Activated CD8-positive, alpha-beta memory T cell treated with anti-CD3 and anti-CD28 coated beads, Interleukin-2, amount 50 U/mL, for 48 hours (primary cell): ENCODE results near the gene MED29.

ENCODE experiments used
- DNase-seq: peaks from one replicate; pipeline ENCODE4 v3.0.0-alpha.2; 2020

The MED29 gene, protein sequence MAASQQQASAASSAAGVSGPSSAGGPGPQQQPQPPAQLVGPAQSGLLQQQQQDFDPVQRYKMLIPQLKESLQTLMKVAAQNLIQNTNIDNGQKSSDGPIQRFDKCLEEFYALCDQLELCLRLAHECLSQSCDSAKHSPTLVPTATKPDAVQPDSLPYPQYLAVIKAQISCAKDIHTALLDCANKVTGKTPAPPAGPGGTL

DNA sequence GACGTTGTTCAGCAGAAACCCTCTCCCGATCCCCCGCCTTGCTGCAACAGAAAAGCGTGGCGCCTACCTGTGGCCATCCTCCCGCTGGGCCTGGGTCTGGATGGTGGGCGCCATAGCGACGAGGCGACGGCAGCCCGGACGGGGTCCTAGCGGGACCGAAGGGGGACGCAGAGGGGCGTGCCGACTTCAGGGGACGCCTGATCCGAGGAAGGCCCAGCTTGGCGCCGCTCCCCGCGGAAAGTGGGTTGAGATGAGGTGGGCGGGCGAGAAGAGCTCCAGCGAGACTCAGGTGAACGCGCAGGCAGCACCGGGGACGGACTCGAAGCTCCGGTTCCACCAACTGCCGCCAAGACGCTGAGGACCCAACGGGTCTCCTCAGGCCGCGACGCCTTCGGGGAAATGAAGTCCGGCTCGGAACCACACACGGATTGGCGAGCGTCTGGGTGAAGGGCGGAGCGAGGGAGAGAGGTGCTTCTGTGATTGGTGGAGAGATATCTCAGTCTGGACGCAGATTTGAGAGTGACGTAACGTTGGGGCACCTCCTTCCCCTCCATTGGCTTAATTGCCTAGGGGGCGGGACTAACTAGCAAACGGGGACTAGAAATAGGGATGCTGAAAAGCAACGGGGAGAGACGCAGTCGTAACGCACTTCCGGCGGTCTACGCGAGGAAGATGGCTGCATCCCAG lies at the start of gene MED29, which contains the start of gene PAF1:
MED29 (plus strand) TSS at position 628 of the 687 bp plus-strand sequence; CDS start at position 673, 45 bp downstream.
PAF1 (minus strand) TSS at position 356 of the 687 bp plus-strand sequence; CDS start at position 114, 242 bp downstream.
- DNase-seq = peak; percentile 92

DNA sequence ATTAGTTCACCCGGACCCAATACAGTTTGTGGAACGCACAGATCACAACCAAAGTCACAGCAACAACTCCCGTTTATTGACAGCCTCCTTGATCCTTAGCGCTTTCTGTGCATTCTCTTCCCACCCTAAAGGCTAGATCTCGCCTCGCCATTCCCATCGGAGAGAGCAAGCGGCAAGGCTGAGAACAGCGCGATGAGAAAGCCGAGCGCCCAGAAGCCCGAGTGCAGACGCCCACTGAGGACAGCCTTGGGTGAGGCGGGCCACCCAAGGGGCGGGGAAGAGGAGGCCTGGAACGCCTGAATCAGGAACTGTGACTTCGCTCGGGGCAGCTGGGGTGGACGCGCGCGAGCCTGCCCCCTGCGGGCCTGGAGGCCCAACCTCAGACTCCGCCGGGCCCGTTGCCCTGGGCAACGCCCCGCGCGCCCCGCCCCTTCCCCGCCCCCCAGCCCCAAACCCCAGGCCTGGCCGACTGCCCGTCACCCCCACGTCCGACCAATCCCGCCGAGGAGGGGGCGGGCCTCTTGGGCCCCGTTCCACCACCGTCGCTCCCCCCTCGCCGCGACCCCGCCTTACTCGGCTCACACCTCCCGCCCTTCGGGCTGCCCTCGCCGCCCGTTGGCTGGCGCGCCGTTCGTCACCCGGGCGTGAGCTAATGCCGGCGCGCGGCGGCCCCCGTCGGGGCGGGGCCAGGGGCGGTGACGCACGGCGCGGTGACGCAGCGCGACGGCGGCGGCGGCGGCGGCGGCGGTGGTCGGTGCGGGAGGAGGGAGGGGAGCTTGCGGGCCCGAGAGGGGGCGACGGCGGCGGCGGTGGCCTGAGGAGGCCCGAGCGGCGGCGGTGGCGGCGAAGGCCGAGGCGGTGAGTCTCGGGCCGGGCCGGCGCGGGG lies 49.2 kb upstream of the MED29 start, which contains the start of gene SAMD4B:
SAMD4B (plus strand) TSS at position 703 of the 886 bp plus-strand sequence. CDS start 14,473 bp downstream, outside the sequence.
- peak; percentile 98 for DNase-seq

DNA sequence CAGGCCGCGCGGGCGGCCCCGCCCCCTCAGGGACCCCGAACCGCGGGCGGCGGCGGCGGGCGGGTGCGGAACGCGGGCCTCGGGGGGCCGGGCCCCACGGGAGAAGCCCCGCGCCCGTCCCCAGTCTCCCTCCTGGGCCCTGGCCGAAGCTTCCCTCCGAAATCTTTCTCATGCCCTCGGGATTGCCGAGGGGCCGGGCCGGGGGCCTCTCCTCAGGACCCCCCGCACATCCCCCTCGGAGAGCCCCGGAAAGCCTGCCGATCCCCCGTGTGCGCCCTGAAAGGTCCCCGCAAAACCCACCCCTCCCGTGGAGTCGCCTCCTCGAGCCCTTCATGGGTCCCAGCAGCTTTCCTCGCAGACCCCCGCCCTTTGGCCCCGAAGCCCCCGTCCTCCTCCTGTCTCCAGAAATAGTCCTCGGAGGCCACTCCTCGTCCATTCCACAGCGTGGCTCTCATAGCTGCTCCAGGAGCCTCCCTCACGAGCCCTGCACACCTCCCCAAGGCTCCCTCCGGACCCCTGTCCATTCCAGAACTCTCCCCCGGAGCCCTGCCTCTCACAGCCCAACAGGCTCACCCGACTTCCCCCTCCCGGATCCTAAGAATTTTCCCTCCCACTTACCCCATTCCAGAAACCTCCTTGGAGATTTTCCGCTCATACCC lies 48.4 kb upstream of the MED29 start:
- DNase-seq = no peak

DNA sequence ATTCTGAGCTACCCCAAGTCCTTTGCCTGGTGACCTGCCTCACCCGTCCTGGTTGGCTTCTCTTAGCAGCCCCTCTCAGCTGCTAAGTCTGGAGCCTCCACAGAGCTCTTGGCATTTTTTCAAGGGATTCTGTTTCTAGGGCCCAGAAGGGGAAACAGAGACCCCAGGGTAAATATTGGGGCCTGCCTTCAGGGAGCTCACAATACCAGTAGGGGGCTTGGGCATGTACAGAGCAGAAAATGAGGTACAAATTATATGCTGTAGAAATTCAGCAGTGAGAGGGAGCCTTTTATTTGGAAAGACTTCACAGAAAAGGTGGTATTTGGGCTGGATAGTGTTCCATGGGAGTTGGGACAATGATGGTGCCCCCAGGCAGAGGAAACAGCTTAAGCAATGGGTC lies 45.2 kb upstream of the MED29 start:
- DNase-seq = no peak

DNA sequence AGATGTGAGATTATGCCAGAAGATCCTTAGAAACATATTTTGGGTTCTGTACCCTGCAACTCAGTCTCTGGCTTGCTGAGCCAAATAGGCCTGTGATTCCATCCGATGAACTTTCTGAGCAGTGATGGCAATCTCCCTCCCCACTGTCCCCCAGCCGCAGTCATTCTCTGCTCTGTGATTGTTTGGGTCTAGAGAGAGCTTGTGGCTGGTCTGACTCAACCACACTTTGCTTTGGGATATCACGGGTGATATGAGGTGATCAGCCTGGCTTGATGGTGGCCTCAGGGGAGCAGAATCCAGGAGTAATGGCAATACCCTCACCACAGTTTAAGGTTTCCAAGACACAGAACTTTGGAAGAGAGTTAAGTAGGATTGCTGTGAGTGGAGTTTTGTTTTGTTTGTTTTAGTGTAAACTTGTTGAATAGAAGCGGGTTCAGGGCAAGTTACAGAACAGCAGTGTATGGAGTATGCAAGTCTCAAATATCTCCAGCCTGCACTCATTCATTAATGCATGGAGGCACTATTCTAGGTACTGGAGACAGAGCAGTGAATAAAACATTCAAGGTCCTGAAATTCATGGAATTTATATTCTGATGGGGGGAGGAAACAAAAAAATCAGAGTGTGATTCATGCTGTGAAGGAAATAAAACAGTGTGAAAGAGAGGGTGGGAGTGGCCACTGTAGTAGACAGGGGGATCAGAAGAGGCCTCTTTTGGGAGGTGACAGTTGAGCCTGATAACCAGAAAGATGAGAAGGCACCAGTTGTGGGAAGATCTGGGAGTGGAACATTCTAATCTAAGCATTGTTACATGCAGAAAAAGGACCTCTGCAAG lies 43.6 kb upstream of the MED29 start:
- DNase-seq = no peak

DNA sequence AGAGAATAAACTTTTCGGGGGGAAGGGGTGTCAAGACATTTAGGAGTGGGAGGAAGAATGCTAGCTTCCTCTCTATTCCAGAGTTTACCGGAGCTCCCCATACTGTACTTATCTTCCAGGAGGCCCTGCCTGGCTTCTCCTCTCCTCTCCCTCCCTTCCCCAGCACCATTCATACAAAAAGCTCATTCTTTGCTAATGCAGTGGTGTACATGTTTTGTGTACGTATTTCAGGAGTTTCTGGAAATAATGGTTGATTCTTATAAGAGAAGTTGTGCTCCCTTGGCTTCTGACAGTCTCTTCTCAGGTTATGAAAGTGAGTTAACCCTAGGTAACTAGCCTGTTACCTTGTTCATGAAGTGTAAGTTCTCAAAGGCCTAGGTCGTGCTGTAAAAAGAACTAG lies 41.9 kb upstream of the MED29 start:
- no peak for DNase-seq

DNA sequence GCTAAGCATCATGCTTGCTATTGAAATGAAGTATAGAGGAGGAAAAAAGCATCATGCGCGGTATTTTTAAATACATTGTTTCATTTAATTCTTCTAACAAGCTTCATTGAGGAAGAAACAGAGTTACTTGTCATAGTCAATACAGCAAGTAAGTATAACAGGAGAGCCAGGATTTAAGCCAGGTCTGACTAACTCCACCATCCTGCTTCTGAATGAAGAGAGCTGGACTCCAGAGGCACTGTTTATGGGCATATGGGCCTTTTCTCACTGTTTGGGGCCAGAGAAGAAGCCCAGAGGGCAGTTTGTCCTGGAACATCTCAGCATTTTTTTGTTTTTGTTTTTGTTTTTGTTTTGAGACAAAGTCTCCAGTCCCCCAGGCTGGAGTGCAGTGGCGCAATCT lies 41.0 kb upstream of the MED29 start:
- no peak for DNase-seq

DNA sequence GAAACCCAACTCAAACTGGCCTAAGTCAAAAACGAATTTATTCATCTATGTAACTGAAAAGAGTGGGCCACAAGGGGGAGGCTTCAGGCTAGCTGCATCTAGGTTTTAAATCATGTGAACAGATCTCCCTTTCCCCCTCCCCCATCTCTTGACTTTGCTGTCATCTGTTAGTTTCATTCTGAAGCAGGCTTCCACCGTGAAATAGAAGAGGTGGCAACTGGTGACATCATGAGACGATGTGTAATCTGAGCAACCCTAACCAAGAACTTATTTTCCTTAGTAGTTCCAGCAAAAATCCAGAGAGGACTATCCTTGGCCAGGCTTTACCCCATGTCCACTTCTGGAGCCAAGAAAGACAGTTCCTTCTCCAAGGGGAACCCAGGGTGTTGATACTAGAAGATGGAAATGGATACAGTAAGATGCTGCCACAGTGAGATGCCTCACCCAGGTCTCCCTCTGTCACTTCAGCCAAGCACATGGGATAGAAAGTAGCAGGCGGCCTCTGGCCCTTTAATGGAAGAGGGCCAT lies 39.6 kb upstream of the MED29 start:
- DNase-seq = no peak

DNA sequence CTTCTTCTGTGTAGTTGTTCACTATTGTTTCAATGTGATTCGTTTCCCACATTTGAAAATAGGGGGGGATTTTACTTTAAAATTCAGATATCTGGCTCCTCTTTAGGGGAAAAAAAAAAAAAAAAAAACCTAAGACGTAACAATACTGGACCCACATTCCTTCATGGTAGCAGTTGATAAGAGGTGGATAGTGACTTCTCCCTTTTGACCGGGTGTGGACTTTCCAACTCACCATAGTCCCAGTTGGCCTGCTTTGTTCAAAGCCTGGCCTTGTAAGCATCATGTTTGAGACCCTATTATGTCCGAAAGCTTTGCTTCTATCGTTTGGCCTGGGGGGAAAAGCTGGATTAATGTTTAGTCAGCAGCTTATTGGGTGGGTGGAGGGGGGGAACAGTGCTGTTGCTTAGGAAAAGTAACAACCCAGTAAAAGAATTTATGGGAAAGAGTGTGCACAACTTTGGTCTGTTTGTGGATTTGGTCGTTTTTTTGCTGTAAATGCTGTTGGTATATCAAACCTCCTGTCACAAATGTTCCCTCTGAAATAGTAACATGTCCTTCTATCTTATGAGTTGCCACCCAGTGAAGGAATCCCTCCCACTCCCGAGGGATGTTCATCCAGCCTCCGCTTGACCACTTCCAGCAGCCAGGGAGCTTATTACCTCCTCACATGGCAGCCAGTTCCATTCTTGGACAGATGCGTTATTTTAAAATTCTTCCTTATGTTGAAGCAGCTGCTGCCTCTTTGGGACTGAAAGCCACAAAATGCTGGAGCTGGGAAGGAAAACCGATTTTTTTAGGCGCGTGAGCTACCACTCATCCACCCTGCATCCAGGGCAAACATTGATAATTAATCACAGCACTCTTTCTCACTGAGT lies 38.6 kb upstream of the MED29 start:
- DNase-seq = no peak

DNA sequence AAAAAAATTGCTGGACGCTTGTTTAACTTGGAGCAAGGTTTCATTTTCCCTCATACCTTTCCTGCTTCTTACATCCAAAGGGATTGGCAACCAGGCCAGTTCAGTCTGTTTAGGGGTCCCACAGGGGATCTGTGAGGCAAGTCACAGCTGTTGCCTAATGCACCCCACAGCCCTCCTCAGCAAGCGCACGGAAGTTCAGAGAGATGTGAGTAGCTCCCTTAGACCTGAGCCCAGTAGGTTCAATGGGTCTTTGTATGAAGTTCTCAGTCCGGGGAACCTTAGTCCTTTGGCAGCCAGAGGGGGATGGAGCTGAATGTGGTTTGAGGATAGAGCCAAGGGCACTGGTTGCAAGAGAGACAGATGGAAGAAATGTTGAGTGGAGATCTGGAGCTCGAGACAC lies 35.9 kb upstream of the MED29 start:
- no peak for DNase-seq

DNA sequence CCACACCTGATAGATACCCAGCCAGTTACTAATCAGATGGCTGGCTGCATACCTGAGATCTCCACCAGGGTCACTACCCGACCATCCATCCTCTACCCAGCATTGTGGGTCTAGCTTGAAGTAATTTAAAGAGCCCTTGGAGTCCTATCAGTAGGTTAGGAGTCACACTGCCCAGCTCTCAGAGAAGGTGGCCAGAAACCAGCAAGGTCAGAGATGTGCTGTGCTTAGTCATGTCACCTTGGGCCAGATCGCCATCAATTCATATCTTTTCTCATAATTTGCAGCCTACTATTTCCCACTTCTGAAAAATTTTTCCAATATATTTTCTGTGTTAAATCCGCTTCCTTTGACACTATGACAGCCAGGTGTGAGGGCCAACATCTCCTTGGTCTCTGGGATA lies 35.1 kb upstream of the MED29 start:
- no peak for DNase-seq

DNA sequence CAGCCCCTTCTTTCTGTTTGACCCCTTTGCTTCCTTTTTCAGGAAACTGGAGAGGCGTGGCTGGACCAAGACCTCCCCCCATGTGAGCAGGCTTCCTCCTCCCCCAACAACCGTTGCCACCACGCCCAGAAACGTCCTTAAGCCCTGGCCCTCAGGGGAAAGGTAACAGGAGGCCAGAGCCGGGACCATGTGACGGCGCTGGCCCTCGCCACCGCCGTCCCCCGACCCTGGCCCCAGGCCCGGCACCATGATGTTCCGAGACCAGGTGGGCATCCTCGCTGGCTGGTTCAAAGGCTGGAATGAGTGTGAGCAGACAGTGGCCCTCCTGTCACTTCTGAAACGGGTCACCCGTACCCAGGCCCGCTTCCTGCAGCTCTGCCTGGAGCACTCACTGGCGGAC lies 34.5 kb upstream of the MED29 start:
- DNase-seq = no peak

DNA sequence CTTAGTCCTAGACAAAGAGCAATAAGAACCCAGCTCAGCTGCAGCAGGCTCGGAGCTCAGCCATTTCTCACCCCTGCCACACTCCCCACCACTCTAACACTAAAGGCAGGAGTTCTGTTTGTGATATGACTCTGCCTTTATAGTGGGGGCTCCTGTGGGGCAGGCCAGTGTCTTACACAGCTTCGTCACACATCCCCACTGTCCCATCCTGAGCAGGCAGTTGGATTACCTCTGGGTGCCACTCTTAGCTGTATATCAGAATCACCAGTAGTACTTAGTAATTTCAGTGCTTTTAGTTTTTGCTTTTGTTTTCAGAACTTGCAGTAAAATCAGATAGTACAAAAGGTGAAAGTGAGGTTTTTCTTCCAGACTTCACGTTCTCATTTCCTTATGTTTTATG lies 32.2 kb upstream of the MED29 start:
- no peak for DNase-seq

DNA sequence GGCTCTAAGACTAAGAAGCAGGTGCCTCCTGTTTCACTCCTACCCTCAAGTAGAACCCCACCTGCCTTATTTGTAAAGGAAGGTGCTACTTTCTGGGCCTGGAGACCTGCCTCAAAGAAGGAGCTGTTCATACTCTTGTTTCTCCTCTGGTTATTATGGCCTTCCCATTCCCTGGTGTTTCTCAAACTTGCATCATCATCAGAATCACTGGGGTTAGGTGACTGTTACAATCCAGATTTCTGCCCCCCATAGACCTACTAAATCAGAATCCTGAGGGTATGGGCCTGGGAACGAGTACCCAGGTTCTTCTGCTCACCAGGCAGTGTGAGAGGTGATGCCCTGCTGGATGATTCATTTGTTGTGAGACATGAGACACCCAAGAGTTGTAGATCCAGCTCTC lies 30.6 kb upstream of the MED29 start:
- no peak for DNase-seq

DNA sequence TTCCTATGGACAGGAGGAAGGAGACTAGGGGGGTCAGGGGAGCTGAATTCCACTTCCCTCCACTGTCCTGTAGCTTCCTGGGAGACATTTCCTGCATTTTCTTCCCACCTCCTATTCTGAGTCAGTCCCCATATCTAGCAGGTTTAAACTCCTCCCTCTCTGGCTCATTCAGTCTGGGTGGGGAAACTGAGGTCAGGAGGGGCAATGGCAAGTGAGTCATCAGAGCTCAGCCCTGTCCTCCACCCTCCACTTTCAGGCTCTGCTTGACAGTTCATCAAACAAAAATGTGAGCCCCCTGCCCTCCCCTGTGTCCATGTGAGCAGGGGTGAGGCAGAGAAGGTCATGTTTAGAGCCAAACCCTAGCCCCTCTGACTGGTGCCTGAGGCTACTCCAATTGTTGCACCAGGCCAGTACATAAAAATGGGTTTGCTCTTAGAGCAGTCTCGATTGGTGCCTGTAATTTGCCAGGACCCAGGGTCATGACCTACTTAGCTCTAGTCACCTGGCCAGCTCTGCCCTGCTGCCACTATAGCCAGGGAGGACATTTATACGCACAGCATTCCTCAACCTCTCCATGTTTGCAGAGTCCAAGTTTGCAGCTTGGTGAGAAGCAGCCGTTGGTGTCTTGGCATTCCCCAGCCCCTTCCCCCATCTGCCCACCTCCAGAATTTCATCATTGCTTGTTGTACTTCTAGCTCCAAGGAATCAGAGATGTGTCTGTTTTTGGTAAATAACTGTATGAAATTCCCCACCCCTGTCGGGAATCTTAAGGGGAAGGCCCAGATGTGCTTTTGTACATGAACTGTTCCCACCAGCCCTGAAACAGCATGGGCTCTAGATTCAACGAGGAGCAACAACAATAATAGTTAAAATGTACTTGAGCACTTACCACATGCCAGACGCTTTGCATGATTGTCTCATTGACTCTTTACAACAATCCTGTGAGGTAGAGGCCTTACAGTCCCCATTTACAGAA lies 28.2 kb upstream of the MED29 start:
- no peak for DNase-seq

DNA sequence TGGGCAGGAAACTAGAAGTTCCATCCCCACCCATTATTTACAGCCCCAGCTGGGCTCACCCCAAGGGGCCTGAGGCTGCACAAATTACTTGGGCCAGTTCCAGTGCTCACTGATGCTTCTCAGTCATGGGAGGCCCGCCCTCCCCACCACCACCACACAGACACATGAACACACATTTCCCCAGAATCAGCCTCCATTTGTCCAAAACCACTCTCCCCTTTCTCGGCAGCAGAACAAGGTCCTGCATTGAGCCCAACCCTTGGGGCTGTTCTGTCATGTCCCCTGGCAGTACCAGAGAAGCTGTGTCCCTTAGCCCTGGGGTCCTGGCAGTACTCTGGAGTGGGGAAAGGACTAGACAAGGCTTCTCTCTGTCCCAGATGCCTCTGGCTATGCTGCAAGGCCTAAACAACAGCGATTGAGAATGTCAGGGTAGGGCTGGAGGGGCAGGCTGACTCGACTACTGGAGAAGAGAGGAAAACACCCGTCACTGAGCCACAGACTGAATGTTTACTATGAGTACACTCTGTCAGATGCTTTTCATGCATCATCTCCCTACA lies 27.2 kb upstream of the MED29 start:
- DNase-seq = no peak

DNA sequence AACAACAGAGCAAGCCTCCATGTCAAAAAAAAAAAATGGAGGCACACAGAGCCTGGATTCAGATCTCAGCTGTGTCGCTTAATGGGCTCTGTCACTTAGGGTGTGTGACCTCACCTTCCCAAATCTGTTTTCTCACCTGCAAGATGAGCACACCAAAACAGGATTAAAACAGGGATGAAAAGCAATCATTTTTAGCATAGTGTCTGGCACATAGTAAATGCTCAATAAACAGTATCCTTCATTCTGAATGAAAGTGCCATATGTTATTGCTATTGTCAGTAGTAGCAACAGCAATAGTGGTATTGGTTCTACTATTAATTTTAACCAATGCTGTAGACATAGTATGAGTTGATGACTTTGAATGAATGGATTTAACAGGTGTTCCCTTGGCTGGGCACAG lies 25.6 kb upstream of the MED29 start:
- no peak for DNase-seq

DNA sequence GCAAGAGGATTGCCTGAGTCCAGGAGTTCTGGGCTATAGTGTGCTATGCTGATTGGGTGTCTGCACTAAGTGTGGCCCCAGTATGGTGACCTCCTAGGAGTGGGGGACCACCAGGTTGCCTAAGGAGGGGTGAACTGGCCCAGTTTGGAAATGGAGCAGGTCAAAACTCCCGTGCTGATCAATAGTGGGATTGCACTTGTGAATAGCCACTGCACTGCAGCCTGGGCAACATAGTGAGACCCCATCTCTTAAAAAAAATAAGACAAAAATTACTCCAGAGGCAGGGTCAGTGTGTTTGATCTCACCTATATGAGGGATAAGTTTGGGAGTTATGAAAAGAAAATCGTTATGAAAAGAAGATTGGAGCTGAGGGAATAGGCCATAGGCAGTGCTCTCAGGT lies 22.0 kb upstream of the MED29 start:
- DNase-seq = no peak

DNA sequence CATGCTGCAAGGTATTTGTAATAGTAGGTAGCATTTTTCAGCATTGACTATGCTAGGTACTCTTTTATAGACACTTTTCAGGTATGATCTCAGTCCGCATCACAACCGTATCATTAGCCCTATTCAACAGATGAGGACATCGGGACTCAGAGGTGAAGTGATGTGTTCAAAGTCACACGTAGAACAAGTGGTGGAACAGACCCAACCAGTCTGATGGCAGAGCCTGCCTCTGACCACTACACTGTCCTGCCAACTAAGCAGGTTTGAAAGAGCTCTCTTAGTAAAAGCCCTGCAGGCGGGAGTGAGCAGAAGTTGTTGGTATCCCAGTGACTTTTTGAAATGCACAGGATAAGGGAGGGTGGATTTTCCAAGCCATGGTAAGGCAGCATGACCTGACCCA lies 20.4 kb upstream of the MED29 start:
- no peak for DNase-seq
